GM19467 (cell line): ENCODE results near the gene DDRGK1.
"Not testable (repeated sequence)": the region's sequence is repeated elsewhere in the genome, so short reads cannot be mapped to it uniquely, and the experiment has no call there.

ENCODE experiments used
- ATAC-seq: cut with Tn5 transposase; IDR thresholded peaks from one replicate; pipeline ENCODE4 v1.9.1; 2021; ENCODE audit warnings: mild to moderate bottlenecking, moderate library complexity; ENCODE audit not compliant: unreplicated experiment

Gene DDRGK1

DNA sequence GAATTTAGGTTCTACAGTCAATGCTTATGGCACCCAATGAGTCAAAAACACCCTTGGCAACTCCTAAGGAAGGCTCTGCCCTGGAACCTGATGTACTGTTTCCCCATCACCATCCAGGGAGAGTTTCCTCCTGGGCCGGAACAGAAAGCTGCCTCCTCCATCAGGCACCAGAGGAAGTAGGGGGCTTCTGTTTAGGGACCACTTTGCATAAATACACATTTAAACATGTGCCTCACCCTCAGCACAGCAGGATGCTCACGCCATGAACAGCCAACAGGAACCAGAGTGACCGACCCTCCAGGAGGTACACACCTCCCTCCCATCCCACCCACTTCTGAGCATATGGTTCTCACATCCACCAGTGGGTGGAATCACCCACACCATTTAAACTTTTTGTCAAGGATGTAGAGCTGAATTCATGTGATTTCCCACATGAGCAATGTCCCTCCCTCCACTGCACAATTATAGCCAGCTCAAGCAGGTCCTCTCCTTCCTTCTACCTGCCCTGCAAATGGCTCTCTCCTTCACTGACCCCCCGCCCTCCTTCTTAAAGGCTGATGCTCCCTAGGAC lies 14.8 kb downstream of the DDRGK1 start:
- no peak for ATAC-seq

- ATAC-seq: no peak
Measured at GRCh38 chr20:3188823-3189413, 15.6 kb downstream of the DDRGK1 start.

DNA sequence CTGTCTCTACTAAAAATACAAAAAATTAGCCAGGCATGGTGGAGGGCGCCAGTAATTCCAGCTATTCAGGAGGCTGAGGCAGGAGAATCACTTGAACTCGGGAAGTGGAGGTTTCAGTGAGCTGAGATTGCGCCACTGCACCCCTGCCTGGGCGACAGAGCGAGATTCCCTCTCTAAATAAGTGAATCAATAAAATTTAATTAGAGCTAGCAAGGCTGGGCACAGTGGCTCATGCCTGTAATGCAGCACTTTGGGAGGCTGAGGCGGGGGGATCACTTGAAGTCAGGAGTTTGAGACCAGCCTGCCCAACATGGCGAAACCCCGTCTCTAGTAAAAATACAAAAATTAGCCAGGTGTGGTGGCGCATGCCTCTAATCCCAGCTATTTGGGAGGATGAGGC lies 16.6 kb downstream of the DDRGK1 start:
- ATAC-seq: not testable (repeated sequence)

- no peak for ATAC-seq
Measured at GRCh38 chr20:3183896-3184612, 20.4 kb downstream of the DDRGK1 start.

DNA sequence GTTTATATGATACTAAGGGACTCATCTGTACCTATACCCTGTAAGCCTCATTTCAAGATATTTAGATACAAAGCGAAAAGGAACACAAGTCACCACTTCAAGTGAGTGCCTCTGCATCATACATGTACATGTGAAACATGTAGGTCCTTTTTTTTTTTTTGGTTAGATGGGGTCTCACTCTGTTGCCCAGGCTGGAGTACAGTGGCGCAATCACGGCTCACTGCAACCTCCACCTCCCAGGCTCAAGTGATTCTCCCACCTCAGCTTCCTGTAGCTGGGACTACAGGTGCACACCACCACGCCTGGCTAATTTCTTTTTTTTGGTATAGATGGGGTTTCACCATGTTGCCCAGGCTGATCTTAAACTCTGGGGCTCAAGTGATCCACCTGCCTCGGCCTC lies 22.1 kb downstream of the DDRGK1 start:
- ATAC-seq: not testable (repeated sequence)

DNA sequence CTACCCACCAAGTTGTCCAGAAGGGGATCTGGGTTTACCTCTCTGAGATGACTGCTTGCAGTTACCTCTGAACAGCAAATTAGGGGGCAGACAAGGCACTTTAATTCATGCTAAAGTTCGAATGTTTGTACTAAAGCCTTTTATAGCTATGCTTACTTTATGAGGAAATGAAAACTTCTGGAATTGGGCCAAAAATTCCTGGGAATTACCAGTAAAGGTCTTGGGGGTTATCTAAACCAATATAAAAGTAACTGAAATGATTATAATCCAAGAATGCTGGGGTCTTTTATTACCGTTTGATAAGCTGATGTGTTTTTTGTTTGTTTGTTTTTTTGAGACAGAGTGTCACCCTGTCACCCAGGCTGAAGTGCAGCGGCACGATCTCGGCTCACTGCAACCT lies 23.2 kb downstream of the DDRGK1 start:
- no peak for ATAC-seq

- ATAC-seq: no peak
Measured at GRCh38 chr20:3180319-3180718, 24.2 kb downstream of the DDRGK1 start.

DNA sequence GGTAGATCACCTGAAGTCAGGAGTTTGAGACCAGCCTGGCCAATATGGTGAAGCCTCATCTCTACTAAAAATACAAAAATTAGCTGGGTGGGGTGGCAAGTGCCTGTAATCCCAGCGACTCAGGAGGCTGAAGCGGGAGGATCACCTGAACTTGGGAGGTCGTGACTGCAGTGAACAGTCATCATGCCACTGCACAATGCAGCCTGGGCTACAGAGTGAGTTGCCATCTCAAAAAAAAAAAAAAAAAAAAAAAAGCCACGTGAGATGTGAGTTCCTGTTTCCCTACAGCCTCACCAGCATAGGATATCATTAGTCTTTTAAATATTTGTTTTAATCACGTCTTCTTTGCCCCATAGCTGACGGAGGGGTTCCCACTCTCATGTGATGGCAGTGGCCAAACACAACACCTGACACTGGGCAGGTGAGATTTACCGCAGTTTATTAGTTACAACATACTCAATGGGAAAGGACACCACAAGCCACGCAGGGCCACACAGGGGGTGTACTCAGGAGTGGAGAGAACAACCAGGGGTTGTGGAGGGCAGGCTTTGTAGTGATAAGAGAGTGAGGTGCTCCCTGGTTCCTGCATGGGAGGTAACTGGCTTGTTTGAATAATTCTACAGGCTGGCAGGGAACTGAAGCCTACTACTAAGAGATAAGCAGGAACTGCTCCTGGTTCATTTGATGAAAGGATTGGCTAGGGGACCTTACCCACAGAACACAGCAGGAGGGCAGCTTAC lies 26.6 kb downstream of the DDRGK1 start:
- ATAC-seq: no peak

- no peak for ATAC-seq
Measured at GRCh38 chr20:3175270-3175669, 29.2 kb downstream of the DDRGK1 start.

DNA sequence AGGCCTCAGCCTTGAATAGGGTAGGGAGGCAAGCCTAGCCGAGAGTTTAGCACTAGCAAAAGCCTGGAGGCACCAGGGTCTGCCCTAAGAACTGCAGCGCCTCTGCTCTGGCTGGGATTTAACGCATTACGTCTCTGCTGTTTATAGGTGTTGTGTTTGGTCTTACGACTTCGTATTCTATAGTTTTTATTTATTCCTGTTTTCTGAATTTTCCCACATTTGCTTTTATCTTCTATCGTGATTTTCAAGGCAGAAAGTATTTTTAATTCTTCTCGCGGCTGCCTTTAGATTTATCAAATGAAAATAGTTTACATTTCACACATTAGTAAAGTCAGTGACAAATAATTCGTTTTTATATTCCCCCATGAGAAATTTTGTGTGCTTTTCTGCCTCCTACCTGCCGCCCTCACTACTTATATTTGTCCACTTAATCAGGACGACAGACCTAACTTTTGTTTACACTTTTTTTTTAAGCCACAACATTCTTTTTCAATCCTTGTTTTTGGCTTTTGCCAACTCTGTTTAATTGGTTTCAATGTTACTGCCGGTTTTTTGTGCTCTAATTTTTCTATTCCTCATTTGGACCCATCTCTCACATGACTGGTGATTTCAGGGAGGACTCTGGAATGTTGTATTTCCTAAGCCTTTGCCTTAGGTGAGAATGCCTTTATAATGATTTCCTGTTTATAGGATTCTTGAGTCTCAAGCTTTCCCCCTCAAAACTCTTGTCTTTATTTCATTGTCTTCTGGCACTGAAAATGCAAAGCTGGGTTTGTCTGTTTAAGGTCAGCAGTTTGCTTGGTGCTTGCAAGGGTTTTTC lies 29.8 kb downstream of the DDRGK1 start:
- ATAC-seq: no peak

GRCh38 chr20:3173610-3174441 lies 30.7 kb downstream of the DDRGK1 start:
- ATAC-seq: peak; percentile 67

GRCh38 chr20:3172933-3173609 lies 31.4 kb downstream of the DDRGK1 start, which contains the start of gene LZTS3:
Gene LZTS3, minus strand, starts transcription at chr20:3173549. Its CDS starts 6,386 bp downstream, at chr20:3167163.
- ATAC-seq: peak; percentile 33

DNA sequence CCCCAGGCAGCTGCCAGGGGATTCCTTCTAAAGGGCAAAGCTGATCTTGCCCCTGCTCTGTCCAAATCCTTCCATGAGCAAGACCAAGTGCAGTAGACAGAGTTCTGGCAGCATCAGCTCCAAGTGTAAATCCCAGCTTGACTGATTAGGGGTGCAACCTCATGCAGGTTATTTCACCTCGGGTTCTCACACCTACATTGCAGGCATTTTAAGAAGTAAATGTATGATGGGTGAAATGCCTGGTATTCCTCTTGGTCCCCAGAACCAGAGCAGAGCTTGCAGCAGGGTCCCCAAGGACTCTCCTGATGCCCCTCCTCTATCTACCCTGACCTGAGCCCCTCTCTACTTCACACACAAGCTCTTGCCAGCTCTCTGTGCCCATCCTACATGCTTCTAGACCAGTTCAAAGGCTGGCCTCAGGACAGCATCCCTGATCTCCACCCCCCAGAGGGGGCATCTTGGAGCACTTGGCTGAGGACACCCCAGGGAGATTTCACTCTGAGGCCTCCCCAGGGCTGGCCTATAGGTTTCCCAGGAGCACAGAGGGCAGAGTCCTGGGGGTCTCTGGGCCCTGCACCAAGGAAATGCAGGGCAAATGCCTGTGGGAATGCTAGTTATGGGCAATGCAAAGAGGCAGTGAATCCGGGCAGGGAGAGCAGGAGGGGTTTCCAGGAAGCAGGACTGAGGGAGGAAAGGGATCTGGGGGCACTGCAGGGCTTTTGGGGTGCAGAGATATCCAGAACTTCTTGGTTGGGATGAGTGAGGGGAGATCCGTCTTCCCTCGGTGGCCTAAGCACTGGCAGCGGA lies 32.2 kb downstream of the DDRGK1 start:
- no peak for ATAC-seq

DNA sequence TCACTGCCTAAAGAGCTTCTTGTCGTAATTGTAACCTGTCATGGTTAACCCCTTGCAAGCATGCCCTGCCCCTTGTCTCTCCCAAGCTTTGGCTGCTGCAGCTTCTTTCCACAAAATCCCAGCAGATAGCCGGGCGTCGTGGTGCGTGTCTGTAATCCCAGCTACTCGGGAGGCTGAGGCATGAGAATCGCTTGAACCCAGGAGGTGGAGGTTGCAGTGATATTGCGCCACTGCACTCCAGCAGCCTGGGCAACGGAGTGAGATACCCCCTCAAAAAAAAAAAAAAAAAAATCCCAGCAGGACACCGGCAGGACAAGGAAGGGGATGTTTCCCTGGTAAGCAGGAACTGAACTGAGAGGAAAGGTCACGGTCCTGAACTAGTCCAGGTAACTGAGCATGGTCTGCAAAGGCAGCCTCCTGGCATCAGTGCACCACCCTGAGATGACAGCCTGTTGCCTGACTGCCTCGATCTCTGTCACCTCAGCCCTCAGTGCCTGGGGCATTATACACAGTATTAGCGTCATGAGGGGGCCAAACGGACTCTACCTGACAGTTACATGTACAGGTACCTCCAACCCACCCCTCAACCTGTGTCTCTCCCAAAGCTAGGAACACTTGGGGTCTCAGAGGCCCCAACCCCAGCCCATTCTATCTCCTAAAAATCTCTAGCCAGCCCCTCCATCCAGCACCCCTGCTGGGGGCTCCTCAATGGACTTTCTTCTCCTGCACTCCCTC lies 32.9 kb downstream of the DDRGK1 start:
- ATAC-seq: no peak

- no peak for ATAC-seq
Measured at GRCh38 chr20:3168829-3169590, 35.5 kb downstream of the DDRGK1 start.

- no peak for ATAC-seq
Measured at GRCh38 chr20:3168079-3168828, 36.2 kb downstream of the DDRGK1 start.
